ENCODE measurements around the gene CCDC194. TPM values are rescaled to one million over a fixed set of nuclear protein-coding genes. Genes with fewer than 3 reads are reported as not detected.

CCDC194 gene
- total and polyA plus RNA-seq, 2 of the 8 experiments (the other 6 are each of a cell fraction or from before 2014, with no cell fraction given): 0.33 TPM; not detected in 1

GRCh38 chr19:17421942-17422341 is 27.9 kb upstream of the CCDC194 start (continued):
- TF ChIP-seq SUZ12 (IDR thresholded peaks at IDR 0.05; ENCODE audit: low read length): no peak
